PC-3 (cell line): ENCODE data around the gene ZNF438. TPM values are rescaled to one million over a fixed set of nuclear protein-coding genes. Genes with fewer than 3 reads are reported as not detected.

Experiments used
- ATAC-seq: fragments of 200-7000 bp; cut with Tn5 transposase; 2 replicates; pipeline ENCODE4 v1.9.1; 2020; ENCODE audit warnings: mild to moderate bottlenecking, moderate library complexity
- BruUV-seq: library from RNA; stranded (reverse); fragments of 400-500 nt; replicated peaks from 2 replicates; lab custom pipeline; 2021; lab: Mats Ljungman, UMichigan
- CTCF ChIA-PET: fragments of 300-600 bp; sonication (Branson Sonifier 250); formaldehyde crosslinking; loops from one replicate; lab custom pipeline; 2022; ENCODE audit warnings: antibody characterized with exemption; lab: Charles Lee
- POLR2A ChIA-PET: fragments of 300-600 bp; sonication (Branson Sonifier 250); formaldehyde crosslinking; loops from one replicate; lab custom pipeline; 2022; ENCODE audit warnings: antibody characterized with exemption; ENCODE audit not compliant: unreplicated experiment; lab: Charles Lee
- DNase-seq: peaks from one replicate; pipeline ENCODE4 v3.0.0-alpha.2; 2015
- H2AFZ ChIP-seq: fragments of 300-600 bp; sonication (generic); 2 replicates; pipeline ENCODE4 v1.6.0; 2016; ENCODE audit warnings: antibody characterized with exemption, low read length
- H3F3A ChIP-seq: fragments of 300-600 bp; sonication (generic); one replicate; pipeline ENCODE4 v1.6.0; 2017; ENCODE audit warnings: antibody characterized with exemption, low read length, control low read depth, mild to moderate bottlenecking; ENCODE audit not compliant: unreplicated experiment
- H3K27ac ChIP-seq: fragments of 300-600 bp; sonication (generic); 2 replicates; pipeline ENCODE4 v1.5.1; 2016; ENCODE audit warnings: mild to moderate bottlenecking, low read length
- H3K27me3 ChIP-seq: fragments of 300-600 bp; sonication (generic); 2 replicates; pipeline ENCODE4 v1.6.1; 2016; ENCODE audit warnings: low read length, mixed read lengths
- H3K36me3 ChIP-seq: fragments of 300-600 bp; sonication (generic); 2 replicates; pipeline ENCODE4 v1.6.1; 2016; ENCODE audit warnings: low read depth, mixed run types, low read length, mixed read lengths
- H3K4me1 ChIP-seq: fragments of 300-600 bp; sonication (generic); 2 replicates; pipeline ENCODE4 v1.5.1; 2016; ENCODE audit warnings: low read length; ENCODE audit not compliant: insufficient read depth
- H3K4me2 ChIP-seq: fragments of 300-600 bp; sonication (generic); 2 replicates; pipeline ENCODE4 v1.6.0; 2016; ENCODE audit warnings: low read length
- H3K4me3 ChIP-seq: fragments of 300-600 bp; sonication (generic); 2 replicates; pipeline ENCODE4 v1.5.1; 2016; ENCODE audit warnings: mild to moderate bottlenecking, low read length, mixed read lengths
- H3K79me2 ChIP-seq: fragments of 300-600 bp; sonication (generic); 2 replicates; pipeline ENCODE4 v1.6.1; 2017; ENCODE audit warnings: low read length, mixed read lengths
- H3K9ac ChIP-seq: fragments of 300-600 bp; sonication (generic); 2 replicates; pipeline ENCODE4 v1.6.0; 2016; ENCODE audit warnings: mild to moderate bottlenecking, low read length
- H3K9me2 ChIP-seq: fragments of 300-600 bp; sonication (generic); replicated peaks from 2 replicates; pipeline ENCODE4 v1.6.1; 2016; ENCODE audit warnings: mixed run types, low read length, mixed read lengths
- H3K9me3 ChIP-seq: fragments of 300-600 bp; sonication (generic); 2 replicates; pipeline ENCODE4 v1.6.1; 2016; ENCODE audit warnings: low read length, mixed read lengths
- H4K20me1 ChIP-seq: fragments of 300-600 bp; sonication (generic); 2 replicates; pipeline ENCODE4 v1.6.1; 2016; ENCODE audit warnings: low read length, mixed read lengths
- EZH2 ChIP-seq: fragments of 300-600 bp; sonication (generic); IDR thresholded peaks from one replicate; pipeline ENCODE4 v1.6.1; 2017; ENCODE audit warnings: antibody characterized with exemption, mild to moderate bottlenecking, low read length; ENCODE audit not compliant: unreplicated experiment
- EZH2phosphoT487 ChIP-seq: fragments of 300-600 bp; sonication (generic); IDR thresholded peaks from 2 replicates; pipeline ENCODE4 v1.6.1; 2018; ENCODE audit warnings: mild to moderate bottlenecking, antibody characterized with exemption, low read length, borderline replicate concordance
- intact Hi-C: fragments of 100-400 bp; cut with micrococcal nuclease; formaldehyde crosslinking; loops from 2 replicates; pipeline ENCODE4 v1.9.0; 2023
- total RNA-seq: library from RNA; depleted of rRNA; stranded (reverse); fragments of >200 nt; gene quantifications from 2 replicates; pipeline ENCODE4 v1.2.3, GENCODE V29; 2014
- TF ChIP-seq, protein P1 (sequence below): fragments of 300-600 bp; sonication (generic); conservative IDR thresholded peaks from 2 replicates; pipeline ENCODE4 v1.5.1; 2017; ENCODE audit warnings: antibody characterized with exemption, low read depth, mild to moderate bottlenecking, low read length

Gene ZNF438
- total RNA-seq, 1 experiment from 2014 or later, result 0.98 TPM

DNA sequence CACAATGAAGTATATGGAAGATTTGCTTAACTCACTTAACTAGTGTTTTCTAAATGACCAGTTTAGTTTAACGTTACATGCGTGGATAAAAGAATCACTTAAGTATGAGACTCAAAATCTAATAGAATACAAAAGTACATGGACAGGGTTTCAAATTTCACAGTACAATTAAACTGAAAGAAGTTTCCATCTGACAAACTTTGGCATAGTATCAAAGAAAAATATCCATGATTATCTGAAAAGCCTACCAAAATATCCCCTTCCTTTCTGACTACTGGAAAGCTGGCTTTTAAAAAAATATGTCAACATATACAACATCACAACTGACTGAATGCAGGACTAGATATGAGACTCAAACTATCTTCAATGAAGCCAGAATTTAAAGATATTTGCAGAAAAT lies 164.8 kb downstream of the ZNF438 start:
- H3K9ac ChIP-seq, result no peak overlapping the region
- no peaks in the 10 kb centered on the region for H3K4me1 ChIP-seq
- H4K20me1 ChIP-seq, result no peaks in the 10 kb centered on the region
- no TSS peak for BruUV-seq
- H3K4me3 ChIP-seq, result no peak overlapping the region
- DNase-seq, result no peak
- H3K27ac ChIP-seq, result no peak overlapping the region
- no peaks in the 10 kb centered on the region for H3K79me2 ChIP-seq
- intact Hi-C loops, result no loop called here
- no peaks in the 10 kb centered on the region for H3K36me3 ChIP-seq
- TF ChIP-seq EZH2 (no peak), EZH2phosphoT487 (no peak)
- no peak for ATAC-seq
- H3K4me2 ChIP-seq, result no peak overlapping the region
- no peaks in the 10 kb centered on the region for H3K9me2 ChIP-seq
- no peaks in the 10 kb centered on the region for H3K27me3 ChIP-seq
- ChIA-PET CTCF (no interaction called here), POLR2A (no interaction called here)
- no peak overlapping the region for H2AFZ ChIP-seq
- no peaks in the 10 kb centered on the region for H3F3A ChIP-seq
- H3K9me3 ChIP-seq, result no peaks in the 10 kb centered on the region

DNA sequence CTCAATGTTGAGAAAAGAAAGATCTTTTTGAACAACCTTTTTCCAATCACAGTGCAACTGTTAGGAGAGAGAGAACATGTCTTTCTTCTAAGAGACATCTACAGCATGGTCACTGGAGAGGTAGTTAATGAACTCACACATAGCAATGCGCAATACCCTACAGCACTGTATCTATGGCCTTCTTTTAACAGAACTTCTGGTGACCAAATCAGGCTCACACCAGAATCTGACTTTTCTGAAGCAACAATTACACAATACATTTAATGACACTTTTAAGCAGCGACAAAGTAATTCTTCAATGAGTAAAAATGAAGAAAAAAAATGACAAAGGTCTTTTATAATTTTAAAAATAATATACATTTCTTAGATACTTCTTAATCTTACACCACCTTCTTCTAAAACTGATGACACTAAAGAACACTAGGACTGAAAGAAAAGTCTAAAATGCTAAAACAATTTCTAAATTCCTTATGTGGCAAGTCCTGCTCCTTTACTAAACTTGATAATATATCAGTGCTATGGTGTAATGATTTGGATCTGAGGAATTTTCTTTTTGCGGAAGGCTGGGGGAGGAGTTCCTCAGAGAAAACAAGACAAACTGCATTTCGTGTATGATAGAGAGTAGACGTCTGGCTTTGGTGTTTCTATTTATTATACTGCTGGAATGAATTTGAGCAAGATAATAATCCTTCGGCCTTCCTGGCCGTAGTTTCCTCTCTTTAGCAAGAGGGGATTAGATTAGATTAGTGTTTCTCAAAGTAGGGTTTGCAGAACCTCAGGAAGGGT lies 166.3 kb downstream of the ZNF438 start:
- no peaks in the 10 kb centered on the region for H3K9me3 ChIP-seq
- no peaks in the 10 kb centered on the region for H3K9me2 ChIP-seq
- no peak overlapping the region for H3K9ac ChIP-seq
- H3K4me2 ChIP-seq, result no peak overlapping the region
- H3K27me3 ChIP-seq, result no peaks in the 10 kb centered on the region
- H3F3A ChIP-seq, result no peaks in the 10 kb centered on the region
- BruUV-seq, result no TSS peak
- no peak for ATAC-seq
- TF ChIP-seq EZH2phosphoT487 (no peak), EZH2 (no peak)
- TF ChIP-seq, protein P1, sequence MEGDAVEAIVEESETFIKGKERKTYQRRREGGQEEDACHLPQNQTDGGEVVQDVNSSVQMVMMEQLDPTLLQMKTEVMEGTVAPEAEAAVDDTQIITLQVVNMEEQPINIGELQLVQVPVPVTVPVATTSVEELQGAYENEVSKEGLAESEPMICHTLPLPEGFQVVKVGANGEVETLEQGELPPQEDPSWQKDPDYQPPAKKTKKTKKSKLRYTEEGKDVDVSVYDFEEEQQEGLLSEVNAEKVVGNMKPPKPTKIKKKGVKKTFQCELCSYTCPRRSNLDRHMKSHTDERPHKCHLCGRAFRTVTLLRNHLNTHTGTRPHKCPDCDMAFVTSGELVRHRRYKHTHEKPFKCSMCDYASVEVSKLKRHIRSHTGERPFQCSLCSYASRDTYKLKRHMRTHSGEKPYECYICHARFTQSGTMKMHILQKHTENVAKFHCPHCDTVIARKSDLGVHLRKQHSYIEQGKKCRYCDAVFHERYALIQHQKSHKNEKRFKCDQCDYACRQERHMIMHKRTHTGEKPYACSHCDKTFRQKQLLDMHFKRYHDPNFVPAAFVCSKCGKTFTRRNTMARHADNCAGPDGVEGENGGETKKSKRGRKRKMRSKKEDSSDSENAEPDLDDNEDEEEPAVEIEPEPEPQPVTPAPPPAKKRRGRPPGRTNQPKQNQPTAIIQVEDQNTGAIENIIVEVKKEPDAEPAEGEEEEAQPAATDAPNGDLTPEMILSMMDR, result no peak
- POLR2A ChIA-PET, result no interaction called here
- CTCF ChIA-PET, result no interaction called here
- no peak for DNase-seq
- no peaks in the 10 kb centered on the region for H3K36me3 ChIP-seq
- no peaks in the 10 kb centered on the region for H3K79me2 ChIP-seq
- no peak overlapping the region for H2AFZ ChIP-seq
- no peaks in the 10 kb centered on the region for H3K4me1 ChIP-seq
- no peak overlapping the region for H3K4me3 ChIP-seq
- intact Hi-C loops, result no loop called here
- H4K20me1 ChIP-seq, result no peaks in the 10 kb centered on the region
- H3K27ac ChIP-seq, result no peak overlapping the region

DNA sequence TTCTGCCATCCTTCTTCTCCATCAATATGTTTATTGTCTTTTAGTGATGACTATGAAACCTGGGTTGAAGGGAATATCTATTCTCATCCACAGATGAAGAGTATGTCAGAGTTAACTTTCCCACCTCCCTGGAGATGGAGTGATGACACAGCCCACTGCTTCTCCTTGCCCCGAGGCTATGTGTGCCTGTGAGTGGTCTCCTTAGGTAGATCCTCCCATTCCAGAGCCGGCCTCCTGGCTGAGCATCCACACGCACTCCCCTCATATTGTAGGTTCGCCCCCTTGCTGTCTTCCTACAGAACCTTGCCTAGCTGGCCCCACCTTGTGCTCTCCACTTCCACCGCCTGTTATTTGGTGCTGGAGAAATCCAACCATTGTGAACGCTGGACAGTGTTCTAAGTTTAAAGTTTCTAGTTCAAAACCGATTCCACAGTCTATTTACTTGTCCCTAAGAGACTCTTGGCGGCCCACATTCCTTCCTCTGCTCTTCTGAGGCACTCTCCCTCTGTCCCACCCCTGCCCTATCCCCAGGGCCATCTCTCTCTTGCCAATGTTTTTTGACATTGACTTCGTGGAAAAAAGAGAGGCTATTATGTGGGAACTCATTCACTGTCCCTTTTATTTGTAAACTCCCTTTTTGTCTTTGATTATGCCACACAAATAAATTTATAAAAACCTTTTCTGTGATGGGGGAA lies 168.0 kb downstream of the ZNF438 start:
- no peaks in the 10 kb centered on the region for H3K9me3 ChIP-seq
- BruUV-seq, result no TSS peak
- TF ChIP-seq EZH2 (no peak), EZH2phosphoT487 (no peak)
- no peaks in the 10 kb centered on the region for H3K4me1 ChIP-seq
- H3K27me3 ChIP-seq, result no peaks in the 10 kb centered on the region
- no peak overlapping the region for H3K9ac ChIP-seq
- no peaks in the 10 kb centered on the region for H3K79me2 ChIP-seq
- H3F3A ChIP-seq, result no peaks in the 10 kb centered on the region
- CTCF ChIA-PET, result no interaction called here
- H3K9me2 ChIP-seq, result no peaks in the 10 kb centered on the region
- DNase-seq, result no peak
- no peak overlapping the region for H3K4me3 ChIP-seq
- intact Hi-C loops, result no loop called here
- H3K27ac ChIP-seq, result no peak overlapping the region
- POLR2A ChIA-PET, result no interaction called here
- H2AFZ ChIP-seq, result no peak overlapping the region
- no peaks in the 10 kb centered on the region for H4K20me1 ChIP-seq
- no peak overlapping the region for H3K4me2 ChIP-seq
- H3K36me3 ChIP-seq, result no peaks in the 10 kb centered on the region
- ATAC-seq, result no peak
